Fibroblast of skin of left quadriceps (primary cell): ENCODE data around the gene ZDHHC22.

Source experiments
- DNase-seq, 2 experiments: peaks; one replicate each; pipeline ENCODE4 v3.0.0-alpha.2; 2013; ENCODE audit warnings: low read depth in 2 of 2

The ZDHHC22 gene

GRCh38 chr14:77103951-77104350, 37.6 kb downstream of the ZDHHC22 start:
- DNase-seq: no peak

DNA sequence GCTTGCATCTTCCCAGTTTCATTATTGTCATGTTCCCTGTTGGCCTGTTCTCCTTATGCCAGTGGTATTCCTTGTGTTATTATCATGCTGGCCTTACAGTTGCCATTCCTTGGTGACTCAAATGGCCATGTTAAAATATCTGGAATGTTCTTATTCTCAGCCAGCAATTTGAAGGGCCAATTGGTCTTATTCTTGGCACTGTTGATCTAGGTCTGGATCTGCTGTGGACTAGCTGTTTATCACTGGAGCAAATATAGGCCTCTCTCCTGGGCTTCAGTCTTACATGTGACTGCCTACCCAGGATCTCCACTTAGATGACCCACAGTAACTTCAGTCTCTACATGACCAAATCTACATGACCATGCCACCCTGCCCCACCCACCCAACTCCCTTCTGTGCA, 38.1 kb downstream of the ZDHHC22 start:
- no peak for DNase-seq

GRCh38 chr14:77102154-77102553, 39.4 kb downstream of the ZDHHC22 start:
- no peak for DNase-seq

DNA sequence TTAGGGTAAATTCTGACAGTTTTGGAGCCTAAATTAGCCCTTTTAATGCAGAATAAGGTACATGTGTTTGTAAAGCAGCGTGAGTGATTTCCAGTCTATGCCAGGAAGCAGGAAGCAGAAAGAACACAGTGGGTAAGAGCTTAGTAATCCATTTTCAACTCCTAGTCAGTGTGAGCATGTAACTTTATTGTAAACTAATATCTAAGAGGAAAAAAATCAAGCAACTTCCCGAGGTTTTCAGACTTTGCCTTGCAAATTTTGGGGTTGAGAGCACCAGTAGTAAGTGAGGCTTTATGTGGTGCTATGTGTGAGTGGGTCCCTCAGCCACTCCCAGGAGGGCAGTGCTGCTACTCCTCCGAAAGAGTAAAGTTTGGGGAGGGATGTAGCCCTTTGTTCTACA, 40.6 kb downstream of the ZDHHC22 start:
- no peak for DNase-seq

DNA sequence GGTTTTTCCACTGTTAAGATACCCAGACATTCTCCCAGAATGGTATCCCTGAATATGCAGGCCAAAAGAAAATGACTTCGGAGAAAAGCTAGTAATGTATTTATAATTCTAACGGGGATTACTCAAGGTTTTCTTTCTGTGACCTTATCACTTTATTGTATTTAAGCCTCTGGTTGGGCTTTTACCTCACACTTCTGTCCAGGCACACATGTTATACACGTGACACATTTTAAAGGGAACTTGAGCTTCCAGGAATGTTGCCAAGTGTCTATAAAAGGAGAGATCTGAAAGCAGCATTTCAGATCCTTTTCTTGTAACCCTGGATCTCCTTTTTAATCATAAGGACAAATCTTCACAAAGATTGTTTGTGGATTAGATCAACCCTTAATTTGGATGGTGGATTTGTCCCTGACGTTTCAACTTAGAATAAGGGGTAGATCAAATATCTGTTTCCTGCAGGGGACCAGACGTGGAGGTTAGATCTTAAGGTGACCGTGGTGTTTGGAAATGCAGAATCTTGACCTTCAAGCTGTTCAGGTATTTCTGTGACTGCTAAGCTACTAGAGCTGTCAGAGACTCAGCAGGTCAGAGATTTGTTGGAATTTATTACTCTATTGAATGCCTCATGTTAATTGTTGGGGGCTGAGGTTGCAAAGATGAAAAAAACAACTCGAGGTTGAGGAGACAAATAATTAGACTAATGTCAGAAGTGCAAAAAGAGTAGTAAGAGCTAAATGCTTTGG, 42.0 kb downstream of the ZDHHC22 start:
- DNase-seq: peak; percentile 59 to 62

DNA sequence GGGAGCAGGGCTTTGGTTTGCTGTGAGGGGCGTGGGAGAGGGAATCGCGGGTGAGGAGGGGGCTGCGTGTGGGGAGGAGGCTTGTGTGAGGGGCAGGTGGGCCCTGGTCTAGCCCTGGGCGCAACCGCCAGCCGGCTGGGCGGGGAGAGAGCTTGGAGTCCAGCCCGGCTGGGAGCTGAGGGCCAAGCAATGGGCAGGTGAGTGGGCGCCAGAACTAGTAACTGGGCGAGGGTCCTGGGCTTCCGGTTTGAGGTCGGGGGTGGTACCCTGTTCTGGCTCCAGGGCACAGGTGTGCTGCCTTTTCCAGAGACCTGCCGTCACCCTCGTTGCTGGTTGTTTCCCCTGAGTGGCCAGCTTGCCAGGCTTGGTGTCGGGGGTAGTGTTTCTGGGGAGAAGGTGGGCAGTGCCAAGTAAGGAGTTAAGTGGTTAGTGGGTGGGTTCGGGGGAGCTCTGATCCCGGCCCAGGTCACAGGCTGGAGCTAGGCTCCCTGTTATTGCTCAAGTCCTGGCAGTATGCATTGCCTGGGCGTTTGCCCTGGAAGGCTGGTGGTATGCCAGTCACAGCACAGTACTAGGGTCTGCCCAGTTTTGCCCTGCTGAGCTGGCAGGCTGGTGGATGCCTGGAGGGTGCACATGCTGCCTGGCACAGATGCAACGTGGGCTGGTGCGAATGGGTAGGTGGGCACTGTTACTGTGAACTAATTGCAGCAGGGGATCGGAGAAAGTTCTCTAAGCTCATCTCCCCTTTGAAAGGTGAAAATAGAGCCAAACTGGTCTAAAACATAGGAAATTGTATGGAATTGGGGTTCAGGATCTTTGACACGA, 42.9 kb downstream of the ZDHHC22 start:
- DNase-seq: no peak

DNA sequence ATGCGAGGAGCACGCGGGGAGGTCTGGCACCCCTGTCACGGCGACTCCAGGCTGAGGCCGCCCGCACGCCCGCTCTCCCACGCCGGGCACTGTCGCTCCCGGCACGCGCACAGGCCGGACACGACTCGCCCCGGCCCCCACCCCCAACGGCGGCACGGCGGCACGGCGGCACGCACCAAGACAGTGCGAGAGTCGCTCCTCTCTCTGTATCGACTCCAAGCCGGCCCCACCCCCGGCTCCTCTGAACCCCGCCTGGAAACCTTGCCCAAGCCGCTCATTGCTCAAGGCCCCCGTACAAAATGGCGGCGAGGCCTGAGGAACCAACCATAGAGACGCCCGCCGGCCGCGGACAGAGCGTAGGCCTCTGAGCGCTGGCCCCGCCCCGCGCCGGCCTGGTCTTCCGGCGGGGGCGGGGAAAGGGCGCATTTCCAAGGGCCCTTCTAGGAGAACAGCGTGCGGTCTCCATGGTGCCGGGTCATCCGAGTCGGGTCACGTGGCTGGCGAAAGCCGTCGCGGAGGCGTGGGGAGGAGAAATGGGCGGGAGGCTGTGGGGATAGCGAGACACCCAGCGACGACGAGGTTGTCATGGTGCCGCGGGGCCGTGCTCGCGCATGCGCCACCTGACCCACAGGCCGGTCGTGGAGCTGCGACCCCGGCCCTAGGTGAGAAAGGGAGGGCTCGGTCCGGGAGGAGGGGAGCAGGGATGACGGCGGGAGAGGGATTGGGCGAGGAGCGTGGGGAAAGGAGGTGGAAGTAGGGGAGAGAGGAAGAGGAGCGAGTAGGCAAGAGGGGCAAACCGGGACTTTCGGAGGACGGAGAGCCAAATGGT, 43.7 kb downstream of the ZDHHC22 start, which contains the start of gene CIPC:
CIPC (plus strand) TSS at position 559 of the 829 bp plus-strand sequence. CDS start 7,451 bp downstream, outside the sequence.
- peak; percentile 98 for DNase-seq

DNA sequence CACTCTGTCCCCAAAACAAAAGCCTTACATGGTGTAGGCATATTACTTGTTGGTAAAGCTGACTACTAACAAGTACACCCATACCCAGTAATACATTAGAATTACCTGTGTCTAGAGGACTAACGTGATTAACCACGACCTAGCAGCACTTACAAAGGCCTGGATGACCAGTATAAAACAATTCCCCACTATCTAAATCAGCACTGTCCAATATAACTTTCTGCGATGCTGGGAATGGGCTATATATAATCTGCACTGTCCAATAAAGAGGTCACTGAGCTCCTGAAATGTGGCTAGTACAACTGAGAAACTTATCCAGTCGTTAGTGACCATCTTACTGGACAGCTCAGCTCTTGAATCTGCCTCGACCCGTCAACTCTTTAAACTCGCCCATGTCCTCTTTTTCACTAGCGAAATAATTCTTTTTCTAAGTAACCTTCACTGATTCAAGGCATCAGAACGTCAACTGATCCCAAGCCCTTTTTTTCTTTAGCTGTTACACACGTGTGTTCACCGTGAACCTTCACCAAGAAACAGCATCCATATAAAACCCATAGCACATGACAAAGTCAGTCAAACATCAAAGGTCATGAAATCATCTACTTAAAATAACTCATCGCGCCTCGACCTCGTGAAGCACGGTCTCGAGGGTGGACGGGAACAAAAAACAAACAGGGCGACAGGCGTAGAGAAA, 44.4 kb downstream of the ZDHHC22 start:
- no peak for DNase-seq

DNA sequence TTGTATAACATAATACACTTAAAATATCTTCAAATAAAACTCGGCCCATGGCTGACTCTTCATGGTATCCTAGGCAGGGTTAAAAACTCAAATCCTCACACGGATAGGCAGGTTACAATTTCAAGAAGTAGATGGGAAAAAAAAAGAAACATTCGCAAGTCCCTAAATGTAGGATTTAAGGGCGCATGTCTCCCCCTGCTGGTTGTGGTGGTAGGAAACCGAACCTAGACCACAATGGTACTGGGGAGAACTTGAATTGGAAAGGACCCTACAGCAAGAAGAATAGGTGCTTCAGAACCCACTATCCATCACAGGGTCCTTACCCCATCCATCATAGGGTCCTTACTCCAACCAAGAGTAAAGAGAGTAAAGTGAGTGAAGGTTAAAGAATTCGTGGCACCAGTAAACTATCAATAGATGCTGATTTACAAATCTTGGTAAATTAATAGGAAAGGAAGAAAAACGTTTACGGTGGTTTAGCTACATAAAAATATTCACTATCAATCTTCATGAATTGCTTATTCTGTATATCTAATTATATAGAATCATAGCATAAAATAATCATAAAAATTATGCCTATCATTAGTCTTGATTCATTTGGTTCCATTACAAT, 46.8 kb downstream of the ZDHHC22 start:
- DNase-seq: peak; percentile 44 to 51

DNA sequence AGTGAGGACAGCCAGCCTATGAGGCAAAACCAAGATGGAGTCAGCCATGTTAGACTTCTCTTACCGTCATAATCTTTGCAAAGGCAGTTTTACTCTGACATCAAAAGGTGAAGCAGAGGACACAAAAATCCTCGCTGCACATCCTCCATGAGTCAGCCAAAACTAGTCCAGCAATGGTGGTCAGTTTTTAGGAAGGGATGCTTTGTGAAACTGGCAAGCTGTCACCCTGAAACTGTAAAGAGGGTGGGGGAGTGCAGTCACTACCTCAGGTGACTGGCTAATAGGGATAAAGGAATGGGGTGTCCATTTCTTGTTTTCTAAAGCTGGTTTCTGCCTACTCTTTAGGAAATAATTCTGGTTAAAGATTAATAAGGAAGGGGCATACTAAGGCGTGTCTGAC, 48.9 kb downstream of the ZDHHC22 start:
- DNase-seq: no peak

GRCh38 chr14:77091518-77091917, 50.1 kb downstream of the ZDHHC22 start:
- no peak for DNase-seq

DNA sequence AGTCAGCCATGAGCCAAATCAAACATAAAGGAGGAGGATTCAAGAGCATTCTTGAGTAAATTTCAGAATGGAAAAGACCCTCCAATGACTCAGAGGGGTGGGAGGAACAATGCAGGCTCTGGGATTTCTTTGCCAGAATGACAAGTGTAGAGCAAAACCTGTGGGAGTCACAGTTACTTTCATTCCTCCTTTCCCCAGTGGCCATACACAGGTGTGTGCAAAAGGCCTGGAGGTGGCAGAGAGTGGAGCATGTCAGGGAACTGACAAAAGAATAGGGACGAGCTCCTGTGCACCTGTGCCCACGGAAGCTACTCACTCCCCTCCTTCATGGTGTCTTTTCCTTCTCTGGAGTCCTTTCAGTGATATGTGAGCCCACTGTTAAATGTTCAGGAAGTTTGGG, 52.9 kb downstream of the ZDHHC22 start:
- DNase-seq: no peak

DNA sequence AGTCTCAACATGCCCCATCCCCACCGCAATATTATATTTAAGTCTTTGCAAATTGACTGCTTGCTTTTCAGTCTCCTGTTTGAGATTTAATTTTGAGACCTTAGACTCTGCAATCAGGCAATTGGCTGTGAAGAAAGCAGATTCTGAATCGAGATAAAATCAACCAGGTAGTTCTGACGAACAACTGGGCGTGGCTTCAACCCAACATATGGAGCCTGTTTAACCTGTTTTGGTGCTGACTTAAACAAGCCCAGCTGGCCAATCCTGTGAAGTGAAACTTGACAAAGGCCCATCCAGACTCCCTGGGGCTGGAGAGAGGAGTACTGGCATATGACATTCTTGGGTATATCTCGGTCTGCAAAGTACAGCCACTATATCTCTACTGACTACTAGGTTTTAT, 53.4 kb downstream of the ZDHHC22 start:
- no peak for DNase-seq

DNA sequence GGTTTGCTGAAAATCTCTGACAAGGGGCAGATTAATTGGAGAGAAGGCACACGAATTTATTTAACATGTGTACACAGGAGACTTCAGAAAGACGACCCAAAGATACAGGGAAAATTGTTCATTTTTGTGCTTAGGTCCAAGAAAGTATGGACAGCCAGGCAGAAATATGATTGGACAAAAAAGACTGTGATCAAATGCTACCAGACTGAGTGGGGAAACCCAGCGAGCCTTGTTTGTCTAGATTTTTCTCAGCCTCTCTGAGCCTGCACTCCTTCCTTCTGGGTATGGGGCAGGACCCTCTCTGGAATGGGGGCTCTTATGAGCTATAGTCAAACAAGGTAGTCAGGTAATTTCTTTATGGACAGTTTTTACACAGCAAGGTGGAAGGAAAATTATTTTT, 54.0 kb downstream of the ZDHHC22 start:
- DNase-seq: no peak

DNA sequence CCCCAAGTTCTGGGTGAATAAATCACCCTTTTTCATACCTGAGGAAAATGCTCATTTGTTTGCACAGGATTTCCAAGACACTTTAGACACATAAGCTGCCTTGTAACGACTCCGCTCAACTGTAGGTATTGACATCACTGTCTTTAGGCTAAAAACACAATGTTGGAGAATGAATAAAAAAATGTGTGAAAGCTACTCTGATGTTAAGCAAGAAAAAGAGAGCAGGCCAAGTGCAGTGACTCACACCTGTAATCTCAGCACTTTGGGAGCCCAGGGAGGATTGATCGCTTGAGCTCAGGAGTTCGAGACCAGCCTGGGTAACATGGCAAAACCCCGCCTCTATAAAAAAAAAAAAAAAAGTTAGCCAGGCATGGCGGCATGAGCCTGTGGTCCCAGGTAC, 54.6 kb downstream of the ZDHHC22 start:
- DNase-seq: no peak

- no peak for DNase-seq
These were observed 55.4 kb downstream of the ZDHHC22 start for GRCh38 chr14:77086017-77086727.

- no peak for DNase-seq
These were observed 56.1 kb downstream of the ZDHHC22 start for GRCh38 chr14:77085538-77085937.

DNA sequence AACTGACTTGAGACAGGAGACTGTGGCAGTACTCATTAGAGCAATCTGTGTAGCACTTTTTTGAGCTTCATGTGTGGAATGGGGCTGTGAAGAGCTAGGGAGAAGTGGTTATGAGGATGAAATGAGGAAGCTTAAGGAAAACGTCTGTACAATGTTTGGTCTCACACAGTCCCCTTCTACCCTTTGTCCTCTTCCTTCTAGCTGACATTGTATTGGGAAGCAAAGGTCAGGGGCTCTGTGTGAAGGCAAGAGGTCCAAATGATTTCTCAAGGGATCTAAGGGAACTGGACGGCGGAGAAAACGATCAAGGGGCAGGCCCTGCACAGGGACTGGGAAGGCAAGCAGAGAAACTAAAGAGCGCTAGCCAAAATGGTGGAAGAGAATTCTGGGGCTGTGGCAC, 56.6 kb downstream of the ZDHHC22 start:
- DNase-seq: no peak

- DNase-seq: no peak
These were observed 58.5 kb downstream of the ZDHHC22 start for GRCh38 chr14:77083082-77083481.

DNA sequence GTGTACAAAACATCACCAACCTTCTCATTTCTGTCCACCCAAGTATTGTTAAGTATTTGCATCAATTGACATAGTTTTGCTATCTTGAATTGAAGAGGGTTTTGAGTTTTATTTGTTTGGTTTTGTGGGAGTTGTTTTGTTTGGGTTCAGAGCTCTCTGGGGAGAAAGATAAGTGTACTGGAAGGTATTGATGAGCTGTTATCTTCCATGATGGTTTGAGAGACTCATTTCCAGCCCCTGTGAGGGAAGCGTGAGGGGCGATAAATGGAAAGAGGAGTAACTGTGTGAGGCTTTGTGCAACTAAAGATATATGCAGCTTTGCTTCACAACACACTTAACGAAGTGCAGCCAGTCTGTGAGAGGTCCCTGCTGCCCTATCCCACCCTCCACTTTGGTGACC, 59.2 kb downstream of the ZDHHC22 start:
- DNase-seq: no peak
